Stomach (tissue), 19 donors: ENCODE results near the gene MFSD6. TPM values are rescaled to one million over a fixed set of nuclear protein-coding genes. Genes with fewer than 3 reads are reported as not detected.
"Not testable (repeated sequence)": the region's sequence is repeated elsewhere in the genome, so short reads cannot be mapped to it uniquely, and the experiment has no call there.

ENCODE experiments used
- DNase-seq, 2 donors: peaks; one replicate each; pipeline versions ENCODE4 v3.0.0 to v3.0.0-alpha.2; 2013 to 2019
- H3K27ac ChIP-seq, 5 donors: fragments of 200-600 bp in 4 of 5; sonication (generic) in 4 of 5; one replicate each; pipeline ENCODE4 v1.5.1; 2013 to 2019; ENCODE audit warnings: mild to moderate bottlenecking in 1 of 5, moderate library complexity in 1 of 5
- H3K27me3 ChIP-seq, 3 donors: fragments of 200-600 bp; sonication (generic); one replicate each; pipeline ENCODE4 v1.5.1; 2017 to 2019; ENCODE audit warnings: mixed run types in 1 of 3
- H3K36me3 ChIP-seq, 4 donors: fragments of 200-600 bp; sonication (generic); 1 replicate in 3 of 4; 2 replicates in 1 of 4; pipeline ENCODE4 v1.5.1; 2016 to 2019
- H3K4me1 ChIP-seq, 4 donors: fragments of 200-600 bp; sonication (generic); one replicate each; pipeline ENCODE4 v1.5.1; 2016 to 2019
- H3K4me3 ChIP-seq, 4 donors: fragments of 200-600 bp; sonication (generic) in 3 of 4; one replicate each; pipeline ENCODE4 v1.5.1; 2016 to 2019; ENCODE audit warnings: mild to moderate bottlenecking in 1 of 4
- H3K9me3 ChIP-seq, 4 donors: fragments of 200-600 bp; sonication (generic); one replicate each; pipeline ENCODE4 v1.5.1; 2016 to 2019
- CTCF ChIP-seq, 7 experiments: fragments of 450-650 bp in 4 of 7; fragments of 200-600 bp in 3 of 7; sonication (generic) in 3 of 7; IDR thresholded peaks; one replicate each; pipeline ENCODE4 v1.5.1; 2016 to 2019; ENCODE audit warnings: antibody characterized with exemption in 7 of 7, control low read depth in 2 of 7, mild to moderate bottlenecking in 1 of 7
- EP300 ChIP-seq: sonication (generic); formaldehyde crosslinking; IDR thresholded peaks from one replicate; pipeline ENCODE4 v1.6.1; 2017; ENCODE audit warnings: antibody characterized with exemption
- POLR2A ChIP-seq, 4 donors: fragments of 450-650 bp; IDR thresholded peaks; one replicate each; pipeline ENCODE4 v1.6.1; 2016; ENCODE audit warnings: antibody characterized with exemption in 4 of 4, control low read depth in 2 of 4, mild to moderate bottlenecking in 1 of 4, moderate library complexity in 1 of 4
- POLR2AphosphoS5 ChIP-seq, 3 donors: sonication (generic); formaldehyde crosslinking; IDR thresholded peaks; one replicate each; pipeline ENCODE4 v1.6.1; 2016; ENCODE audit warnings: antibody characterized with exemption in 3 of 3
- WGBS, 5 donors: extraction: QIAGEN DNeasy Blood & Tissue Kit in 3 of 5; methylation state at CpG; one replicate each; pipeline versions ENCODE4 v1.1.5 to v1.1.7; 2013 to 2018; 5-methylcytosine and 5-hydroxymethylcytosine counted together
- intact Hi-C: fragments of 100-400 bp; cut with DNase I; formaldehyde crosslinking; loops from one replicate; pipeline ENCODE4 v1.15.1; 2023; ENCODE audit warnings: low total_unique reads
- long read RNA-seq, 10 donors: transcript quantifications; one replicate each; lab custom pipeline, GENCODE V29; 2026
- polyA plus RNA-seq, 3 donors: library from polyadenylated mRNA; stranded (reverse); fragments of 200-250 nt; gene quantifications; one replicate each; pipeline ENCODE4 v1.2.3, GENCODE V29; 2013
- total RNA-seq, 5 donors: library from RNA; depleted of rRNA; stranded (reverse); fragments of >200 nt; gene quantifications; one replicate each; pipeline versions ENCODE4 v1.1.0 to v1.2.3, GENCODE V29; 2014 to 2016
- donor health status: healthy with polysubstance abuse.
- donor health status: Bipolar disorder and iron deficiency.
- donor health status: healthy.

Gene MFSD6
- 100 to 1,000 TPM in 2 of 5 donors, 10 to 100 TPM in 3; 18.7 to 134 (median 63.5) TPM for total RNA-seq
- polyA plus RNA-seq: 10 to 100 TPM in 2 of 3 donors, 1 to 10 TPM in 1; 9.2 to 12.8 (median 12.4) TPM
- long read RNA-seq, donor 1, partial matches to known transcripts: 6 of 9 reads
- long read RNA-seq, donor 1, other reads (novel, unspliced or antisense): 0 of 9 reads
- long read RNA-seq, donor 2, full-length matches to known transcripts: 2 of 2 reads
- long read RNA-seq, donor 2, partial matches to known transcripts: 0 of 2 reads
- long read RNA-seq, donor 2, other reads (novel, unspliced or antisense): 0 of 2 reads
- long read RNA-seq, donor 3: 0 reads
- long read RNA-seq, donor 4: 0 reads
- long read RNA-seq, donor 5, full-length matches to known transcripts: 3 of 3 reads
- long read RNA-seq, donor 5, partial matches to known transcripts: 0 of 3 reads
- long read RNA-seq, donor 5, other reads (novel, unspliced or antisense): 0 of 3 reads
- long read RNA-seq, donor 6: 0 reads
- long read RNA-seq, donor 7, full-length matches to known transcripts: 4 of 4 reads
- long read RNA-seq, donor 7, partial matches to known transcripts: 0 of 4 reads
- long read RNA-seq, donor 7, other reads (novel, unspliced or antisense): 0 of 4 reads
- long read RNA-seq, donor 8, full-length matches to known transcripts: 3 of 3 reads
- long read RNA-seq, donor 8, partial matches to known transcripts: 0 of 3 reads
- long read RNA-seq, donor 8, other reads (novel, unspliced or antisense): 0 of 3 reads
- long read RNA-seq, donor 9, full-length matches to known transcripts: 3 of 3 reads
- long read RNA-seq, donor 9, partial matches to known transcripts: 0 of 3 reads
- long read RNA-seq, donor 9, other reads (novel, unspliced or antisense): 0 of 3 reads
- long read RNA-seq, donor 10, full-length matches to known transcripts: 1 of 1 reads
- long read RNA-seq, donor 10, partial matches to known transcripts: 0 of 1 reads
- long read RNA-seq, donor 10, other reads (novel, unspliced or antisense): 0 of 1 reads

- intact Hi-C loops: loop anchor here (10.0 kb wide), 1 partner anchor 107 kb away; no protein-coding TSS in a partner anchor
- peak in 2 of 3 donors; percentile 44 to 47 for TF ChIP-seq POLR2AphosphoS5 (IDR thresholded peaks at IDR 0.05)
- TF ChIP-seq CTCF (IDR thresholded peaks at IDR 0.05): no peak
- no peak for TF ChIP-seq EP300
- TF ChIP-seq POLR2A (IDR thresholded peaks at IDR 0.05): no peak
- no peaks in the 10 kb centered on the region for H3K36me3 ChIP-seq
- H3K27me3 ChIP-seq: no peaks in the 10 kb centered on the region
- H3K4me3 ChIP-seq: peak within 1 kb of the TSS; percentile 77 to 87 (median 84)
- DNase-seq: peak; percentile 74 to 87
- H3K4me1 ChIP-seq: peaks cover 27 to 51% (median 35%) of the 10 kb centered on the region in 4 donors
- peak within 1 kb of the TSS; percentile 92 to 98 (median 95) for H3K27ac ChIP-seq
- 1 to 5% (median 2%) methylated on average over 27 to 94 of the region's 98 CpGs for WGBS, 5 donors
- H3K9me3 ChIP-seq: no peaks in the 10 kb centered on the region
These were observed at the start of gene MFSD6 for GRCh38 chr2:190407662-190408537. Gene MFSD6 (plus strand): TSS chr2:190408355. CDS start chr2:190436030, 27,675 bp downstream.

- 76 to 84% (median 78%) methylated on average over 8 of the region's 8 CpGs for WGBS, 5 donors
- peaks cover 9 to 57% (median 34%) of the 10 kb centered on the region in 4 donors for H3K4me1 ChIP-seq
- peak overlapping the region in 4 of 5 donors; percentile 51 to 73 (median 66) for H3K27ac ChIP-seq
- DNase-seq, intact Hi-C loops, H3K27me3 ChIP-seq, H3K9me3 ChIP-seq, H3K4me3 ChIP-seq: not testable (repeated sequence)
- H3K36me3 ChIP-seq: peaks cover 0 to 18% (median 13%) of the 10 kb centered on the region in 4 donors
These were observed 49.3 kb upstream of the MFSD6 start for GRCh38 chr2:190358655-190359448.

DNA sequence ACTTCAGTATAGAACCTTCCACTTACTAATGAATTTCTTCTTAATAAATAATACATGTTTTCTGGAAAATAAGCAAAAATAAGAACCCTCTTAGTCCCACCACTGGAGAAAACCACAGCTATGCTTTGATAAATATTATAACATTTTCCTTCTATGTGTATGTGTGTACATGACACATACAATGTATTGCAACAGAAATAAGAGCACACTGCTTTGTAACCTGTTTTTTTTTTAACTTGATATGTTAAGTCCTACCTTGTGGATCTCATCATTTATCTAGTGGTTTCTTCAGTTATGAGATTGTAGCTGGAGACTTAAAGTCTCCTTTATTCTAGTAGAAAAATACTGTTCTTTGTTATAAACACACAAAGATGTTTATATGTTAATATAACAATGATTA lies 47.6 kb upstream of the MFSD6 start:
- Histone ChIP-seq H3K9me3 (no peaks in the 10 kb centered on the region), H3K27ac (peak overlapping the region in 2 of 5 donors; percentile 51 to 73), H3K4me1 (peaks cover 9 to 49% (median 33%) of the 10 kb centered on the region in 4 donors), H3K36me3 (peaks cover 0 to 27% (median 21%) of the 10 kb centered on the region in 4 donors), H3K27me3 (no peaks in the 10 kb centered on the region), H3K4me3 (peak overlapping the region in 1 of 4 donors; percentile 24)
- intact Hi-C loops: no loop called here
- TF ChIP-seq POLR2A (IDR thresholded peaks at IDR 0.05): no peak
- no peak for TF ChIP-seq EP300
- no peak for DNase-seq

- peaks cover 0 to 27% (median 22%) of the 10 kb centered on the region in 4 donors for H3K36me3 ChIP-seq
- H3K27me3 ChIP-seq: no peaks in the 10 kb centered on the region
- DNase-seq: no peak
- no peak overlapping the region for H3K4me3 ChIP-seq
- H3K27ac ChIP-seq: no peak overlapping the region
- 87 to 98% (median 91%) methylated on average over 3 of the region's 3 CpGs for WGBS, 5 donors
- intact Hi-C loops: no loop called here
- peaks cover 9 to 45% (median 32%) of the 10 kb centered on the region in 4 donors for H3K4me1 ChIP-seq
- TF ChIP-seq POLR2A (IDR thresholded peaks at IDR 0.05): no peak
- TF ChIP-seq EP300: no peak
- TF ChIP-seq POLR2AphosphoS5 (IDR thresholded peaks at IDR 0.05): no peak
- no peak for TF ChIP-seq CTCF (IDR thresholded peaks at IDR 0.05)
- no peaks in the 10 kb centered on the region for H3K9me3 ChIP-seq
These were observed 47.2 kb upstream of the MFSD6 start for GRCh38 chr2:190360965-190361364.
